ENCODE results near the gene MNX1.

Gene MNX1

GRCh38 chr7:157001920-157002818 is 8.3 kb downstream of the MNX1 start:
- DNase-seq: no peak

GRCh38 chr7:157000741-157001653 is 9.5 kb downstream of the MNX1 start:
- no peak for DNase-seq

GRCh38 chr7:156999958-157000726 is 10.3 kb downstream of the MNX1 start:
- no peak for DNase-seq

GRCh38 chr7:156998988-156999957 is 11.2 kb downstream of the MNX1 start:
- DNase-seq: no peak

- DNase-seq: no peak
Measured at GRCh38 chr7:156994417-156994816, 16.0 kb downstream of the MNX1 start.

- DNase-seq: no peak
Measured at GRCh38 chr7:156993925-156994235, 16.6 kb downstream of the MNX1 start.

- DNase-seq: no peak
Measured at GRCh38 chr7:156993021-156993924, 17.2 kb downstream of the MNX1 start.

- DNase-seq: no peak
Measured at GRCh38 chr7:156989766-156990535, 20.5 kb downstream of the MNX1 start.

GRCh38 chr7:156988343-156989185 is 21.9 kb downstream of the MNX1 start:
- DNase-seq: no peak

- no peak for DNase-seq
Measured at GRCh38 chr7:156986378-156986777, 24.1 kb downstream of the MNX1 start.

- DNase-seq: no peak
Measured at GRCh38 chr7:156985101-156985992, 25.1 kb downstream of the MNX1 start.

GRCh38 chr7:156984174-156984891 is 26.1 kb downstream of the MNX1 start:
- no peak for DNase-seq

GRCh38 chr7:156979711-156980110 is 30.8 kb downstream of the MNX1 start:
- DNase-seq: no peak

- no peak for DNase-seq
Measured at GRCh38 chr7:156979007-156979606, 31.4 kb downstream of the MNX1 start.

- DNase-seq: no peak
Measured at GRCh38 chr7:156975620-156976019, 34.8 kb downstream of the MNX1 start.

- peak; percentile 2 to 7 for DNase-seq
Measured at GRCh38 chr7:156969972-156970420, 40.5 kb downstream of the MNX1 start.

- DNase-seq: no peak
Measured at GRCh38 chr7:156968183-156968582, 42.3 kb downstream of the MNX1 start.

Data from Kasumi-1 (cell line).